ENCODE results near the gene INSYN2A.

Gene INSYN2A

GRCh38 chr10:127228195-127228787 is 31.9 kb upstream of the INSYN2A start:
- TF ChIP-seq CTCF (IDR thresholded peaks at IDR 0.05; ENCODE audit: insufficient read depth, low read depth, low read length, missing control alignments), result no peak
- no peak overlapping the region for H3K4me3 ChIP-seq (ENCODE audit: low read length)
- no peak for DNase-seq (ENCODE audit: low read depth)

GRCh38 chr10:127227663-127228062 is 31.3 kb upstream of the INSYN2A start:
- DNase-seq (ENCODE audit: low read depth), result no peak
- TF ChIP-seq CTCF (IDR thresholded peaks at IDR 0.05; ENCODE audit: insufficient read depth, low read depth, low read length, missing control alignments), result no peak
- no peak overlapping the region for H3K4me3 ChIP-seq (ENCODE audit: low read length)

- TF ChIP-seq CTCF (IDR thresholded peaks at IDR 0.05; ENCODE audit: insufficient read depth, low read depth, low read length, missing control alignments), result no peak
- no peak overlapping the region for H3K4me3 ChIP-seq (ENCODE audit: low read length)
- DNase-seq (ENCODE audit: low read depth), result no peak
Measured at GRCh38 chr10:127227027-127227426, 30.6 kb upstream of the INSYN2A start.

- DNase-seq (ENCODE audit: low read depth), result no peak
- TF ChIP-seq CTCF (IDR thresholded peaks at IDR 0.05; ENCODE audit: insufficient read depth, low read depth, low read length, missing control alignments), result no peak
Measured at GRCh38 chr10:127221281-127221680, 24.9 kb upstream of the INSYN2A start.

GRCh38 chr10:127218658-127219057 is 22.3 kb upstream of the INSYN2A start:
- TF ChIP-seq CTCF (IDR thresholded peaks at IDR 0.05; ENCODE audit: insufficient read depth, low read depth, low read length, missing control alignments), result no peak
- no peak for DNase-seq (ENCODE audit: low read depth)
- no peak overlapping the region for H3K4me3 ChIP-seq (ENCODE audit: low read length)

More at GRCh38 chr10:127221281-127221680, 24.9 kb upstream of the INSYN2A start:
- no peak overlapping the region for H3K4me3 ChIP-seq (ENCODE audit: low read length)

- no peak overlapping the region for H3K4me3 ChIP-seq (ENCODE audit: low read length)
- peak; percentile 51 for DNase-seq (ENCODE audit: low read depth)
- no peak for TF ChIP-seq CTCF (IDR thresholded peaks at IDR 0.05; ENCODE audit: insufficient read depth, low read depth, low read length, missing control alignments)
Measured at GRCh38 chr10:127216786-127217185, 20.4 kb upstream of the INSYN2A start.

GRCh38 chr10:127216274-127216673 is 19.9 kb upstream of the INSYN2A start:
- TF ChIP-seq CTCF (IDR thresholded peaks at IDR 0.05; ENCODE audit: insufficient read depth, low read depth, low read length, missing control alignments), result no peak
- no peak for DNase-seq (ENCODE audit: low read depth)
- no peak overlapping the region for H3K4me3 ChIP-seq (ENCODE audit: low read length)
